RWPE1 (cell line): ENCODE measurements around the gene RPS16.
A peak's percentile ranks its signal among the peaks of the same experiment; 100 is the strongest.

Experiments used
- CTCF ChIA-PET: fragments of 350-600 bp; sonication (Branson Sonifier 250); formaldehyde crosslinking; extraction: SDS; loops from one replicate; lab custom pipeline; 2021; lab: Yijun Ruan, JAX
- POLR2A ChIA-PET: fragments of 400-600 bp; formaldehyde crosslinking; extraction: SDS; loops from one replicate; lab custom pipeline; 2020; ENCODE audit warnings: antibody characterized with exemption; ENCODE audit not compliant: low non-redundant PET; lab: Yijun Ruan, JAX
- DNase-seq: peaks from one replicate; pipeline ENCODE4 v3.0.0; 2012; ENCODE audit warnings: low spot score
- H3K27ac ChIP-seq: fragments of 450-650 bp; 2 replicates; pipeline ENCODE4 v1.5.1; 2017
- CTCF ChIP-seq: fragments of 450-650 bp; conservative IDR thresholded peaks from 2 replicates; pipeline ENCODE4 v1.5.1; 2017; ENCODE audit warnings: low read depth, mild to moderate bottlenecking

The RPS16 gene

GRCh38 chr19:39401070-39401548 is 34.6 kb downstream of the RPS16 start:
- no peak for TF ChIP-seq CTCF
- H3K27ac ChIP-seq: peak overlapping the region; percentile 100
- CTCF ChIA-PET: interaction anchor here (1.5 kb wide), 1 partner anchor 11 kb away, joined by 5 read pairs; the partner anchor contains the start of gene PLEKHG2
- DNase-seq: no peak
- POLR2A ChIA-PET: interaction anchor here (0.7 to 2.0 kb wide), 2 partner anchors 11 to 59 kb away, joined by 3 to 10 read pairs; partner anchors contain the start of genes PLEKHG2 and SAMD4B

- peak overlapping the region; percentile 100 for H3K27ac ChIP-seq
- ChIA-PET POLR2A (no interaction called here), CTCF (interaction anchor here (0.5 kb wide), 1 partner anchor 414 kb away, joined by 3 read pairs; no protein-coding TSS in a partner anchor)
- no peak for DNase-seq
- TF ChIP-seq CTCF: no peak
Measured at GRCh38 chr19:39400061-39400460, 35.7 kb downstream of the RPS16 start.

- peak overlapping the region; percentile 100 for H3K27ac ChIP-seq
- DNase-seq: no peak
- no peak for TF ChIP-seq CTCF
- CTCF ChIA-PET: no interaction called here
- POLR2A ChIA-PET: no interaction called here
Measured at GRCh38 chr19:39399668-39400050, 36.1 kb downstream of the RPS16 start.

GRCh38 chr19:39398297-39398864 is 37.4 kb downstream of the RPS16 start:
- no peak for TF ChIP-seq CTCF
- DNase-seq: peak; percentile 84
- CTCF ChIA-PET: interaction anchor here (0.5 to 3.4 kb wide), 13 partner anchors 8 to 798 kb away, joined by 3 to 55 read pairs (median 5); partner anchors contain the start of genes PLEKHG2, RPS16 and TIMM50
- POLR2A ChIA-PET: interaction anchor here (0.8 to 1.7 kb wide), 6 partner anchors 8 to 37 kb away, joined by 3 to 13 read pairs (median 6); partner anchors contain the start of genes RPS16 and ZFP36
- H3K27ac ChIP-seq: peak overlapping the region; percentile 100

GRCh38 chr19:39397360-39398296 is 38.1 kb downstream of the RPS16 start:
- peak overlapping the region; percentile 100 for H3K27ac ChIP-seq
- DNase-seq: peak; percentile 76
- POLR2A ChIA-PET: interaction anchor here (0.8 to 1.7 kb wide), 7 partner anchors 9 to 38 kb away, joined by 3 to 13 read pairs (median 6); partner anchors contain the start of genes RPS16 and ZFP36
- CTCF ChIA-PET: interaction anchor here (0.5 to 3.4 kb wide), 15 partner anchors 9 to 1321 kb away, joined by 3 to 55 read pairs (median 5); partner anchors contain the start of genes PLEKHG2, RPS16 and TIMM50
- TF ChIP-seq CTCF: peak; percentile 95
